MCF 10A (cell line): ENCODE results near the gene EID1. TPM values are rescaled to one million over a fixed set of nuclear protein-coding genes. Genes with fewer than 3 reads are reported as not detected.

Experiments used
- BruUV-seq: library from RNA; stranded (reverse); fragments of 400-500 nt; replicated peaks from 2 replicates; lab custom pipeline; 2021; lab: Mats Ljungman, UMichigan
- CTCF ChIA-PET: fragments of 300-600 bp; sonication (Branson Sonifier 250); formaldehyde crosslinking; extraction: SDS; loops from one replicate; lab custom pipeline; 2021; ENCODE audit warnings: antibody characterized with exemption, inconsistent platforms; lab: Yijun Ruan, JAX
- POLR2A ChIA-PET: fragments of 300-600, 350-650 bp; sonication (Branson Sonifier 250); formaldehyde crosslinking; extraction: SDS; loops from one replicate; lab custom pipeline; 2020; ENCODE audit warnings: antibody characterized with exemption, inconsistent platforms; lab: Yijun Ruan, JAX
- DNase-seq: peaks from one replicate; pipeline ENCODE4 v3.0.0-alpha.2; 2018; ENCODE audit not compliant: unreplicated experiment
- H3K27ac Mint-ChIP-seq: one replicate; pipeline ENCODE4 v1.8.0; 2022; ENCODE audit warnings: mild to moderate bottlenecking, low read depth, mixed read lengths; ENCODE audit not compliant: unreplicated experiment
- H3K27me3 Mint-ChIP-seq: one replicate; pipeline ENCODE4 v1.8.0; 2022; ENCODE audit warnings: mixed read lengths; ENCODE audit not compliant: insufficient read depth, unreplicated experiment
- H3K36me3 Mint-ChIP-seq: one replicate; pipeline ENCODE4 v1.8.0; 2022; ENCODE audit warnings: mild to moderate bottlenecking, moderate library complexity, mixed read lengths; ENCODE audit not compliant: insufficient read depth, unreplicated experiment
- H3K4me1 Mint-ChIP-seq: one replicate; pipeline ENCODE4 v1.8.0; 2022; ENCODE audit warnings: mixed read lengths; ENCODE audit not compliant: insufficient read depth, unreplicated experiment
- H3K4me3 Mint-ChIP-seq: one replicate; pipeline ENCODE4 v1.8.0; 2022; ENCODE audit warnings: mild to moderate bottlenecking, moderate library complexity, mixed read lengths; ENCODE audit not compliant: unreplicated experiment
- H3K9me3 Mint-ChIP-seq: one replicate; pipeline ENCODE4 v1.8.0; 2022; ENCODE audit warnings: mixed read lengths; ENCODE audit not compliant: unreplicated experiment
- intact Hi-C: fragments of 100-400 bp; cut with micrococcal nuclease; formaldehyde crosslinking; loops from 2 replicates; pipeline ENCODE4 v1.14.1; 2022
- total RNA-seq: library from RNA; stranded (reverse); gene quantifications from 2 replicates; pipeline ENCODE4 v1.2.3, GENCODE V29; 2022
- TF ChIP-seq, protein P1 (sequence below): fragments of 200-600 bp; IDR thresholded peaks from one replicate; pipeline ENCODE4 v1.8.0; 2022; ENCODE audit warnings: antibody characterized with exemption, mild to moderate bottlenecking; ENCODE audit not compliant: unreplicated experiment

The EID1 gene
- total RNA-seq, 1 experiment from 2014 or later, result 91.3 TPM

DNA sequence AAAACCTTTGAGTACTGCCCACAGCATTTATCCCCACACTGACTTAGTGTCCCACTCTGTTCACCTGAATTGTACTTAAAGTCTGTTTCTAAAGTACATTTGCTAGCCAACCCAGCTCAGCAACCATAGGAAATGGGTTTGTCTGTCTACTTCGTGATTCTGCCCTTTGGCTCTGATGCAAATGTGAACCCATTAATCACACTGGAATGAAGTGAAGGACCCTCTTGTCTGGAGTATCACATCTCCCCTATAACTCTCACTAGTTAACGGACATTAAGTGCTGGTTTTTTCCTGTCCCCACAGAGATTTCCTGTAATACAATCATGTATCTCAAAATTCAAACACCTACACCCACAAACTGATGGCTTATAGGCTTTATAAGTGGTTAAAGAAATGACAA, 20.5 kb downstream of the EID1 start:
- Mint-ChIP-seq H3K27ac (no peak overlapping the region), H3K4me3 (no peak overlapping the region), H3K9me3 (no peaks in the 10 kb centered on the region), H3K27me3 (no peaks in the 10 kb centered on the region), H3K4me1 (peaks cover 18% of the 10 kb centered on the region), H3K36me3 (no peaks in the 10 kb centered on the region)
- CTCF ChIA-PET, result interaction anchor here (1.4 kb wide), 1 partner anchor 9 kb away, joined by 3 read pairs; no protein-coding TSS in a partner anchor
- TF ChIP-seq, protein P1, sequence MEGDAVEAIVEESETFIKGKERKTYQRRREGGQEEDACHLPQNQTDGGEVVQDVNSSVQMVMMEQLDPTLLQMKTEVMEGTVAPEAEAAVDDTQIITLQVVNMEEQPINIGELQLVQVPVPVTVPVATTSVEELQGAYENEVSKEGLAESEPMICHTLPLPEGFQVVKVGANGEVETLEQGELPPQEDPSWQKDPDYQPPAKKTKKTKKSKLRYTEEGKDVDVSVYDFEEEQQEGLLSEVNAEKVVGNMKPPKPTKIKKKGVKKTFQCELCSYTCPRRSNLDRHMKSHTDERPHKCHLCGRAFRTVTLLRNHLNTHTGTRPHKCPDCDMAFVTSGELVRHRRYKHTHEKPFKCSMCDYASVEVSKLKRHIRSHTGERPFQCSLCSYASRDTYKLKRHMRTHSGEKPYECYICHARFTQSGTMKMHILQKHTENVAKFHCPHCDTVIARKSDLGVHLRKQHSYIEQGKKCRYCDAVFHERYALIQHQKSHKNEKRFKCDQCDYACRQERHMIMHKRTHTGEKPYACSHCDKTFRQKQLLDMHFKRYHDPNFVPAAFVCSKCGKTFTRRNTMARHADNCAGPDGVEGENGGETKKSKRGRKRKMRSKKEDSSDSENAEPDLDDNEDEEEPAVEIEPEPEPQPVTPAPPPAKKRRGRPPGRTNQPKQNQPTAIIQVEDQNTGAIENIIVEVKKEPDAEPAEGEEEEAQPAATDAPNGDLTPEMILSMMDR, result no peak
- intact Hi-C loops, result no loop called here
- BruUV-seq, result no TSS peak
- no peak for DNase-seq
- POLR2A ChIA-PET, result interaction anchor here (1.5 kb wide), 1 partner anchor 8 kb away, joined by 6 read pairs; no protein-coding TSS in a partner anchor

DNA sequence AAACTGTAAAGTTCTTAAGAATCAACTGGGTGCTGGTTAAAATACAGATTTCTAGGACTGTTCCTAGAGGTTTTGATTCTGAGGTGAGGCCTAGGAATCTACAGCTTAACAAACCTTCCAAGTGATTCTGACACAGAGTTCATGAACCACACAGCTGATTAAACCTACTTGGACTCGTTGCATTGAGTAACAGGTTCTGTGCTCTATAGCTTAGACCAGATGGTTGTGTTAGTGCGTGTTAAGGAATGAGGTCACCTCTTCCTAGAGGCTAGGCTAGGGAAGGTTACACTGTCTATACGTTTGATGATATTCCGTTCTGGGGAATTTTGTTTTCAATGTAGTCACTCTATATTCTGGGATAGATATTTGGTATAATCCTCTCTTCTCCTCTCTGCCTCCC, 21.9 kb downstream of the EID1 start:
- no peak for DNase-seq
- H3K27ac Mint-ChIP-seq, result no peak overlapping the region
- TF ChIP-seq, protein P1, result no peak
- intact Hi-C loops, result no loop called here
- H3K27me3 Mint-ChIP-seq, result no peaks in the 10 kb centered on the region
- BruUV-seq, result no TSS peak
- H3K4me3 Mint-ChIP-seq, result no peak overlapping the region
- H3K9me3 Mint-ChIP-seq, result no peaks in the 10 kb centered on the region
- peaks cover 18% of the 10 kb centered on the region for H3K4me1 Mint-ChIP-seq
- ChIA-PET CTCF (interaction anchor here (1.2 kb wide), 1 partner anchor 76 kb away, joined by 5 read pairs; no protein-coding TSS in a partner anchor), POLR2A (interaction anchor here (1.5 kb wide), 1 partner anchor 10 kb away, joined by 6 read pairs; no protein-coding TSS in a partner anchor)
- no peaks in the 10 kb centered on the region for H3K36me3 Mint-ChIP-seq

DNA sequence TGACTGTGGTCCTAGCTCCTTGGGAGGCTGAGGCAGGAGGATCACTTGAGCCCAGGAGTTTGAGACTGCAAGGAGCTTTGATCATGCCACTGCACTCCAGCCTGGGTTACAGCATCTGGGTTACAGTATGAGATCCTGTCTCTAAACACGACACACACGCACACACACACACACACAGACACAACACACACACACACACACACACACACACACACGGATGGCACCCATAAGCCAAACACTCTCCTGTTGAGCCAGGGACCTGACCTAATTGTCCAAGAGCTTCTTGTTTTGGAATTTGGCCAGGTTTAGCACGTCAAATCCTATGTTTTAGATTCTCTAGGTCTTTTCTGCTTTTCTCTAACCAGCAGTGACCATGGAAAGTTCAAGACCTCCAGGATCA, 26.8 kb downstream of the EID1 start:
- ChIA-PET CTCF (interaction anchor here (0.6 to 1.5 kb wide), 5 partner anchors 8 to 104 kb away, joined by 3 to 6 read pairs (median 3); partner anchors contain the start of gene CEP152), POLR2A (interaction anchor here (0.6 kb wide), 1 partner anchor 35 kb away, joined by 3 read pairs; no protein-coding TSS in a partner anchor)
- Mint-ChIP-seq H3K9me3 (no peaks in the 10 kb centered on the region), H3K27me3 (peaks cover 15% of the 10 kb centered on the region), H3K4me1 (no peaks in the 10 kb centered on the region), H3K36me3 (no peaks in the 10 kb centered on the region), H3K4me3 (no peak overlapping the region), H3K27ac (no peak overlapping the region)
- BruUV-seq, result no TSS peak
- intact Hi-C loops, result no loop called here
- no peak for DNase-seq
- TF ChIP-seq, protein P1, result no peak

DNA sequence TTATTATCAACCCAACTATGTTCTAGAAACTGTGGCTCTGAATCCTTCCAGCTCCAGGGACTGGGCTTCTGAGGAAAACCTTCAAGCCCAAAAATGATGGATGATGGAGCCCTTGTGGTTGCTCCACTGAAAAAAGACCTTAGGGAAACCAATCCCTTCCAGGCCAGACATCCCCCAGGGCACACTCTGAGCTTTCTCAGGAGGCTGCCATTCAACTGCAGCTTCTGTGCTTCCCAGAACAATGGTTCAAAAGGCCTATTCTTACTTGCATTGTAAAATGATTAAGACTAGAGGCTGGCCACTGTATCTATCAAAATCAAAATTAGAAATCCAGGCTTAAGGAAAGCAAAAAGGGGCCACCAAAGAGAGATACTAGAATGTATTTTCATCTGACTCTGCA, 27.3 kb downstream of the EID1 start:
- Mint-ChIP-seq H3K4me1 (no peaks in the 10 kb centered on the region), H3K36me3 (no peaks in the 10 kb centered on the region), H3K27ac (no peak overlapping the region), H3K4me3 (no peak overlapping the region), H3K27me3 (peaks cover 20% of the 10 kb centered on the region), H3K9me3 (no peaks in the 10 kb centered on the region)
- TF ChIP-seq, protein P1, result no peak
- no peak for DNase-seq
- POLR2A ChIA-PET, result interaction anchor here (0.6 kb wide), 1 partner anchor 36 kb away, joined by 3 read pairs; no protein-coding TSS in a partner anchor
- BruUV-seq, result no TSS peak
- intact Hi-C loops, result no loop called here
- CTCF ChIA-PET, result interaction anchor here (0.6 to 1.5 kb wide), 6 partner anchors 8 to 71 kb away, joined by 3 to 8 read pairs (median 4); no protein-coding TSS in a partner anchor
